B cell (primary cell): ENCODE results near the gene TRIM60. TPM values are rescaled to one million over a fixed set of nuclear protein-coding genes. Genes with fewer than 3 reads are reported as not detected.

Experiments
- ATAC-seq: fragments of 200-7000 bp; cut with Tn5 transposase; one replicate; pipeline ENCODE4 v1.10.0; 2021; ENCODE audit warnings: low read depth, mild to moderate bottlenecking, moderate number of reproducible peaks, moderate library complexity
- CTCF ChIA-PET: fragments of 350-600 bp; sonication (Branson Sonifier 250); formaldehyde crosslinking; loops from one replicate; lab custom pipeline; 2021; ENCODE audit warnings: antibody characterized with exemption, inconsistent platforms; lab: Charles Lee
- POLR2A ChIA-PET: fragments of 350-600 bp; sonication (Branson Sonifier 250); formaldehyde crosslinking; loops from one replicate; lab custom pipeline; 2021; ENCODE audit warnings: antibody characterized with exemption; lab: Charles Lee
- DNase-seq: peaks from one replicate; pipeline ENCODE4 v3.0.0; 2013
- H2AFZ ChIP-seq: 2 replicates; pipeline ENCODE4 v1.6.1; 2012; ENCODE audit warnings: mild to moderate bottlenecking, low read depth, low read length; ENCODE audit not compliant: insufficient read depth, poor library complexity, severe bottlenecking
- H3K27ac ChIP-seq, 2 donors: 1 replicate in 1 of 2; 2 replicates in 1 of 2; pipeline ENCODE4 v1.5.1; 2012 to 2013; ENCODE audit warnings: low read length in 2 of 2, mild to moderate bottlenecking in 2 of 2, moderate library complexity in 1 of 2
- H3K27me3 ChIP-seq, 4 experiments: fragments of 200-600 bp in 1 of 4; sonication (generic) in 1 of 4; replicated peaks in 1 of 4; 1 replicate in 2 of 4; 2 replicates in 2 of 4; pipeline versions ENCODE4 v1.6.1 to v1.7.0; 2013 to 2016; ENCODE audit warnings: low read length in 3 of 4, mild to moderate bottlenecking in 2 of 4, mixed read lengths in 1 of 4, moderate library complexity in 1 of 4; ENCODE audit not compliant: insufficient read depth in 4 of 4, control insufficient read depth in 3 of 4; ENCODE audit errors: control extremely low read depth in 1 of 4
- H3K36me3 ChIP-seq, 2 experiments: replicated peaks in 1 of 2; 1 replicate in 1 of 2; 2 replicates in 1 of 2; pipeline versions ENCODE4 v1.6.1 to v1.7.1; 2013; ENCODE audit warnings: low read length in 1 of 2; ENCODE audit not compliant: insufficient read depth in 2 of 2, control insufficient read depth in 1 of 2; ENCODE audit errors: control extremely low read depth in 1 of 2, extremely low read depth in 1 of 2
- H3K4me1 ChIP-seq, 2 donors: fragments of 200-600 bp in 1 of 2; sonication (generic) in 1 of 2; 1 replicate in 1 of 2; 2 replicates in 1 of 2; pipeline versions ENCODE4 v1.5.1 to v1.6.1; 2013 to 2017; ENCODE audit warnings: low read length in 2 of 2; ENCODE audit not compliant: control insufficient read depth in 2 of 2, insufficient read depth in 2 of 2
- H3K4me2 ChIP-seq: replicated peaks from 2 replicates; pipeline ENCODE3; 2012; ENCODE audit warnings: mild to moderate bottlenecking, low read depth, low read length; ENCODE audit not compliant: poor library complexity, severe bottlenecking
- H3K4me3 ChIP-seq, 5 experiments: fragments of 200-600 bp in 1 of 5; sonication (generic) in 1 of 5; 1 replicate in 3 of 5; 2 replicates in 2 of 5; pipeline versions ENCODE4 v1.5.1 to v1.7.0; 2011 to 2016; ENCODE audit warnings: low read length in 4 of 5, mild to moderate bottlenecking in 4 of 5, low read depth in 2 of 5, control low read depth in 1 of 5, moderate library complexity in 1 of 5; ENCODE audit not compliant: insufficient read depth in 1 of 5; ENCODE audit errors: control extremely low read depth in 1 of 5, extremely low read depth in 1 of 5
- H3K79me2 ChIP-seq: fragments of 200-600 bp; sonication (generic); one replicate; pipeline ENCODE4 v1.6.0; 2016; ENCODE audit warnings: low read length; ENCODE audit not compliant: control insufficient read depth, insufficient read depth
- H3K9ac ChIP-seq: fragments of 200-600 bp; sonication (generic); 2 replicates; pipeline ENCODE4 v1.6.1; 2017; ENCODE audit warnings: mild to moderate bottlenecking, low read length, moderate library complexity
- H3K9me3 ChIP-seq, 3 donors: one replicate each; pipeline versions ENCODE4 v1.6.1 to v1.7.1; 2013; ENCODE audit warnings: low read length in 2 of 3; ENCODE audit not compliant: control insufficient read depth in 2 of 3, insufficient read depth in 1 of 3; ENCODE audit errors: control extremely low read depth in 1 of 3
- H4K20me1 ChIP-seq: 2 replicates; pipeline ENCODE4 v1.6.0; 2012; ENCODE audit warnings: mild to moderate bottlenecking, low read length; ENCODE audit not compliant: insufficient read depth, control insufficient read depth, poor library complexity, severe bottlenecking
- H3K27ac Mint-ChIP-seq: one replicate; pipeline ENCODE4 v1.8.0; 2021; ENCODE audit warnings: mixed read lengths
- H3K27me3 Mint-ChIP-seq: one replicate; pipeline ENCODE4 v1.8.0; 2021; ENCODE audit warnings: mixed read lengths
- H3K4me1 Mint-ChIP-seq: one replicate; pipeline ENCODE4 v1.8.0; 2021; ENCODE audit warnings: mixed read lengths
- H3K4me3 Mint-ChIP-seq: one replicate; pipeline ENCODE4 v1.8.0; 2021; ENCODE audit warnings: mixed read lengths
- H3K9me3 Mint-ChIP-seq: one replicate; pipeline ENCODE4 v1.8.0; 2022; ENCODE audit warnings: mixed read lengths; ENCODE audit not compliant: insufficient read depth
- CTCF ChIP-seq: fragments of 200-600 bp; IDR thresholded peaks from one replicate; pipeline ENCODE4 v1.8.0; 2022; ENCODE audit warnings: antibody characterized with exemption, mild to moderate bottlenecking
- EZH2 ChIP-seq: IDR thresholded peaks from 2 replicates; pipeline ENCODE4 v1.6.1; 2012; ENCODE audit warnings: borderline replicate concordance, low read depth, mild to moderate bottlenecking, moderate library complexity, low read length; ENCODE audit not compliant: insufficient read depth, poor library complexity, severe bottlenecking
- WGBS: methylation state at CpG from one replicate; pipeline ENCODE4 v1.1.5; 2013; ENCODE audit warnings: missing lambda C conversion rate; ENCODE audit not compliant: insufficient coverage; 5-methylcytosine and 5-hydroxymethylcytosine counted together
- intact Hi-C: fragments of 100-400 bp; cut with micrococcal nuclease; formaldehyde crosslinking; loops from one replicate; pipeline ENCODE4 v1.10.0; 2022
- polyA plus RNA-seq: library from polyadenylated mRNA; depleted of rRNA; stranded (reverse); fragments of >200 nt; gene quantifications from 2 replicates; pipeline ENCODE4 v1.2.3, GENCODE V29; 2012
- total RNA-seq, 2 donors: library from RNA; stranded (reverse); fragments of 120-200 nt in 1 of 2; gene quantifications; 1 replicate in 1 of 2; 2 replicates in 1 of 2; pipeline versions ENCODE4 v1.2.3 to v1.2.4, GENCODE V29; 2013 to 2022

The TRIM60 gene
- total and polyA plus RNA-seq, 2 donors (not counting 1 experiment from before 2014, with no cell fraction given) = not detected

- no peak for ATAC-seq
- Mint-ChIP-seq H3K27me3 (peaks cover 14% of the 10 kb centered on the region), H3K27ac (no peak overlapping the region), H3K4me1 (no peaks in the 10 kb centered on the region), H3K9me3 (no peaks in the 10 kb centered on the region), H3K4me3 (no peak overlapping the region)
- Histone ChIP-seq H2AFZ (no peak overlapping the region), H3K4me3 (no peak overlapping the region), H4K20me1 (no peaks in the 10 kb centered on the region), H3K79me2 (no peaks in the 10 kb centered on the region), H3K27ac (no peak overlapping the region), H3K4me1 (no peaks in the 10 kb centered on the region), H3K27me3 (no peaks in the 10 kb centered on the region), H3K9ac (no peak overlapping the region), H3K36me3 (no peaks in the 10 kb centered on the region), H3K4me2 (no peak overlapping the region), H3K9me3 (no peaks in the 10 kb centered on the region)
- no peak for TF ChIP-seq EZH2
- ChIA-PET CTCF (no interaction called here), POLR2A (no interaction called here)
- DNase-seq = no peak
- intact Hi-C loops = no loop called here
- 64% methylated on average over 6 of the region's 8 CpGs for WGBS
These were observed 20.8 kb upstream of the TRIM60 start for GRCh38 chr4:165010991-165011390.

GRCh38 chr4:165011403-165011802 is 20.4 kb upstream of the TRIM60 start:
- Mint-ChIP-seq H3K27me3 (peaks cover 10% of the 10 kb centered on the region), H3K9me3 (no peaks in the 10 kb centered on the region)

More at GRCh38 chr4:165011403-165011802, 20.4 kb upstream of the TRIM60 start:
- TF ChIP-seq EZH2 (no peak), CTCF (no peak)
- no peak for DNase-seq
- Mint-ChIP-seq H3K27ac (no peak overlapping the region), H3K4me1 (no peaks in the 10 kb centered on the region), H3K4me3 (no peak overlapping the region)
- Histone ChIP-seq H3K4me1 (no peaks in the 10 kb centered on the region), H4K20me1 (no peaks in the 10 kb centered on the region), H3K27ac (no peak overlapping the region), H3K4me3 (no peak overlapping the region), H3K36me3 (no peaks in the 10 kb centered on the region), H3K79me2 (no peaks in the 10 kb centered on the region), H2AFZ (no peak overlapping the region), H3K9ac (no peak overlapping the region), H3K9me3 (no peaks in the 10 kb centered on the region), H3K4me2 (no peak overlapping the region), H3K27me3 (no peaks in the 10 kb centered on the region)
- 96% methylated on average over 4 of the region's 5 CpGs for WGBS
- no peak for ATAC-seq
- intact Hi-C loops = no loop called here
- POLR2A ChIA-PET = no interaction called here
- CTCF ChIA-PET = no interaction called here
